Peyer's patch (tissue), 4 donors: ENCODE data around the gene SLC6A8.

Source experiments
- CTCF ChIP-seq, 6 experiments: fragments of 450-650 bp in 4 of 6; fragments of 200-600 bp in 2 of 6; sonication (generic) in 1 of 6; IDR thresholded peaks; one replicate each; pipeline ENCODE4 v1.5.1; 2017 to 2019; ENCODE audit warnings: antibody characterized with exemption in 6 of 6, mild to moderate bottlenecking in 3 of 6, moderate library complexity in 1 of 6
- POLR2A ChIP-seq, 2 donors: fragments of 450-650 bp; IDR thresholded peaks; one replicate each; pipeline ENCODE4 v1.5.1; 2017; ENCODE audit warnings: antibody characterized with exemption in 2 of 2, mild to moderate bottlenecking in 2 of 2, moderate library complexity in 2 of 2

- no peak for TF ChIP-seq CTCF (IDR thresholded peaks at IDR 0.05)
- TF ChIP-seq POLR2A (IDR thresholded peaks at IDR 0.05), result no peak
Observed at GRCh38 chrX:153646620-153647373, 40.9 kb upstream of the SLC6A8 start, which contains the start of gene DUSP9.
